Activated T-helper 2 cell treated with anti-CD3 and anti-CD28 coated beads, Interferon-gamma antibody, Interleukin-2, Interleukin-4, amounts not matched to agents 10 μg/mL and 5 μg/mL and 100 μg/mL, durations not matched to agents 14 hours and 24 hours and 36 hours (primary cell): ENCODE results near the gene VPREB3. TPM values are rescaled to one million over a fixed set of nuclear protein-coding genes. Genes with fewer than 3 reads are reported as not detected.

ENCODE experiments used
- DNase-seq: peaks from one replicate; pipeline ENCODE4 v3.0.0; 2021; ENCODE audit warnings: low spot score
- H3K27ac Mint-ChIP-seq: one replicate; pipeline ENCODE4 v1.8.0; 2021; ENCODE audit warnings: mixed read lengths
- H3K27me3 Mint-ChIP-seq: one replicate; pipeline ENCODE4 v1.8.0; 2021; ENCODE audit warnings: low read depth, mixed read lengths
- H3K36me3 Mint-ChIP-seq: one replicate; pipeline ENCODE4 v1.8.0; 2021; ENCODE audit warnings: low read depth, mixed read lengths
- H3K4me1 Mint-ChIP-seq: one replicate; pipeline ENCODE4 v1.8.0; 2021; ENCODE audit warnings: low read depth, mixed read lengths
- H3K4me3 Mint-ChIP-seq: one replicate; pipeline ENCODE4 v1.8.0; 2021; ENCODE audit warnings: low read depth, mild to moderate bottlenecking, moderate library complexity, mixed read lengths
- H3K9me3 Mint-ChIP-seq: one replicate; pipeline ENCODE4 v1.8.0; 2021; ENCODE audit warnings: mixed read lengths
- intact Hi-C: fragments of 100-400 bp; cut with micrococcal nuclease; formaldehyde crosslinking; loops from one replicate; pipeline ENCODE4 v1.15.1; 2023
- total RNA-seq: library from RNA; stranded (reverse); gene quantifications from 2 replicates; pipeline ENCODE4 v1.2.3, GENCODE V29; 2022

Gene VPREB3
- total RNA-seq, 1 donor from 2014 or later: not detected

DNA sequence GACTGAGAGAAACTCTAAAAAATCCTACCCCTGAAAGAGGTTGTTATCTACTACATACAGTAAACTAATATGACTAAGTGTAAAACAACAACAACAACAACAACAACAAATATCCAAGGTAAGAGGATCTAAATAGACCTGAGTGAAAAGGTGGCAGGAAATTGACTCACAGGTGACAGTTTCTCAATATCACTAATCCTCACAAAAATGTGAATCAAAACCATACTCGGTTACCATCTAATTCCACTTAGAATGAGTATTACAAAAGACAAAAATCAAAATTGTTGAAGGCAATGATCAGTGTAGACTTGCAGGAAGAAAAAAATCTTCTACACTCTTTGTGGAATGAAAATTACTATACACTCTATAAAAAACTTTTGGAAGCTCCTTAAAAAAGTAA lies 46.0 kb downstream of the VPREB3 start:
- H3K36me3 Mint-ChIP-seq: peaks cover 89% of the 10 kb centered on the region
- no peak for DNase-seq
- no peaks in the 10 kb centered on the region for H3K27me3 Mint-ChIP-seq
- peaks cover 66% of the 10 kb centered on the region for H3K4me1 Mint-ChIP-seq
- no peak overlapping the region for H3K4me3 Mint-ChIP-seq
- intact Hi-C loops: loop anchor here (5.0 kb wide), 4 partner anchors 44 to 526 kb away; partner anchors contain the start of genes BCR, SMARCB1, VPREB3 and ZNF70
- H3K27ac Mint-ChIP-seq: peak overlapping the region; percentile 1
- no peaks in the 10 kb centered on the region for H3K9me3 Mint-ChIP-seq

DNA sequence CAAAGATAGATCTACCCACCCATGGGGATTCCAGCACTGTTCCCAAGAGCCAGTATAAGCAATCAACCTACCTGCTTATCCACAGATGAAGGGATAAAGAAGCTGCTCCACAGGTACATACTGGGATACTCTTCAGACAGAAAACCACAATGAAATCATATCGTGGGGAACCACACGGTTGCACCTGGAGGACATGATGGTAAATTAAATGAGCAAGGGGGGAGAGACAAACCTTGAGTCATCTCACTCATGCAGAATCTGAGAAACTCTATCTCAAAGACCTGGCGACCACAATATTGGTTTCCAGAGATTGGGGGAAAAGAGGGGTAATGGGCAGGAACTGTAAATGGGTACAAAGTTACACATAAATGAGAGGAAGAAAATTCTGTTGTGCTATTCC lies 48.9 kb downstream of the VPREB3 start:
- Mint-ChIP-seq H3K36me3 (peaks cover 100% of the 10 kb centered on the region), H3K4me1 (peaks cover 81% of the 10 kb centered on the region), H3K27ac (peak overlapping the region; percentile 94), H3K9me3 (peaks cover 6% of the 10 kb centered on the region), H3K27me3 (no peaks in the 10 kb centered on the region), H3K4me3 (peak overlapping the region; percentile 10)
- peak; percentile 36 for DNase-seq
- intact Hi-C loops: loop anchor here (1.0 to 5.0 kb wide), 6 partner anchors 9 to 523 kb away; partner anchors contain the start of genes BCR, SMARCB1, VPREB3 and ZNF70

DNA sequence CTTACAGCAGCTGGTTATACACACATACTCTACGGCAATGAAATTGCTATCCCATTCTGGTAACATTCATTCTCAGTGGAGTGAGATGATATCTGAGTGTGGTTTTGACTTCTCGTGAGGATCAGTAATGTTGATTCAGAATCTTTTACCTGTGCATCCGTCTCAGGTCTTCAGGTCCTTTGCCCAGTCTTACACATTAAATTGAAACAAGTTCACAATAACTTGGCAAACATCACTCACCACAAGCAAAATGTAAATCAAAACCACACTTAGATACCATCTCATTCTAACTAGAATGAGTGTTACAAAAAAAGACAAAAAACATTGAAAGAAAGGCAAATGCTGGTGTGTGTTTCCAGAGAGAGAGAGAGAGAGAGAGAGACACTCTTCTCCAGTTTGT lies 49.4 kb downstream of the VPREB3 start:
- peak overlapping the region; percentile 10 for H3K4me3 Mint-ChIP-seq
- intact Hi-C loops: loop anchor here (1.0 to 5.0 kb wide), 6 partner anchors 9 to 523 kb away; partner anchors contain the start of genes BCR, SMARCB1, VPREB3 and ZNF70
- H3K27ac Mint-ChIP-seq: peak overlapping the region; percentile 94

DNA sequence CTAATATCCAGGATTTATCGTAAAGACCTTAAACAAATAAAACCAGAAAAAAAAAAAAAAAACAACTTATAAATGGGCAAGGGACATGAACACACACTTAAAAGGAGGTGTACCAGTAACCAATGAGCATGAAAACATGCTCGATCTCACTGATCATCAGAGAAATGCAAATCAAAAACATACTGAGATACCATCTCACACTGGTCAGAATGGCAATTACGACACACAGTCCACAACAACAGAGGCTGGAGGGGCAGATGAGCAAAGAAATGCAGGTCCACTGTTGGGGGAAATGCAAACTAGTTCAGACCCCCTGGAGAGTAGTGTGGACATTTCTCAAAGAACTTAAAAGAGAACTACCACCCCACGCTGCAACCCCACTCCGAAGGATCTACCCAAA lies 50.2 kb downstream of the VPREB3 start:
- no peak for DNase-seq
- peaks cover 70% of the 10 kb centered on the region for H3K4me1 Mint-ChIP-seq
- H3K4me3 Mint-ChIP-seq: peak overlapping the region; percentile 0
- H3K27ac Mint-ChIP-seq: peak overlapping the region; percentile 94
- H3K36me3 Mint-ChIP-seq: peaks cover 100% of the 10 kb centered on the region
- H3K9me3 Mint-ChIP-seq: peaks cover 6% of the 10 kb centered on the region
- no peaks in the 10 kb centered on the region for H3K27me3 Mint-ChIP-seq
- intact Hi-C loops: no loop called here

More for the DNA sequence above, 49.4 kb downstream of the VPREB3 start:
- no peak for DNase-seq
- Mint-ChIP-seq H3K36me3 (peaks cover 100% of the 10 kb centered on the region), H3K27me3 (no peaks in the 10 kb centered on the region), H3K9me3 (peaks cover 6% of the 10 kb centered on the region), H3K4me1 (peaks cover 76% of the 10 kb centered on the region)

Other genes with a start within 250 kb of the VPREB3 start
- 0.21 TPM in 1 of 2 replicates, not detected in the other for gene IGLL1, start 174.1 kb downstream of the VPREB3 start, total RNA-seq
- 0.50 and 0.57 TPM in 2 replicates for gene DRICH1, start 122.1 kb downstream of the VPREB3 start, total RNA-seq
- 4.9 and 5.7 TPM in 2 replicates for gene RGL4, start 63.4 kb downstream of the VPREB3 start, total RNA-seq
- 2.7 and 2.9 TPM in 2 replicates for gene ZNF70, start 3.3 kb downstream of the VPREB3 start, total RNA-seq
- 0.23 and 0.52 TPM in 2 replicates for gene C22orf15, start 8.6 kb upstream of the VPREB3 start, total RNA-seq
- 108 and 111 TPM in 2 replicates for gene CHCHD10, start 13.5 kb upstream of the VPREB3 start, total RNA-seq
- gene MMP11, start 18.4 kb upstream of the VPREB3 start, total RNA-seq: 0.87 and 1.0 TPM in 2 replicates
- 94.1 and 96.4 TPM in 2 replicates for gene SMARCB1, start 32.5 kb upstream of the VPREB3 start, total RNA-seq
- 10.3 TPM in 2 replicates for gene DERL3, start 84.6 kb upstream of the VPREB3 start, total RNA-seq
- gene SLC2A11, start 103.5 kb upstream of the VPREB3 start, total RNA-seq: 9.4 and 9.6 TPM in 2 replicates
- gene MIF, start 140.0 kb upstream of the VPREB3 start, total RNA-seq: 1,309 and 1,313 TPM in 2 replicates
- 0.46 and 0.66 TPM in 2 replicates for gene GSTT2B, start 206.8 kb upstream of the VPREB3 start, total RNA-seq
- gene DDTL, start 212.5 kb upstream of the VPREB3 start, total RNA-seq: 4.4 and 4.8 TPM in 2 replicates
- 112 and 116 TPM in 2 replicates for gene DDT, start 220.0 kb upstream of the VPREB3 start, total RNA-seq
- not detected in 2 replicates for gene GSTT2, start 225.7 kb upstream of the VPREB3 start, total RNA-seq